Measurements from ENCODE around the gene EPS8.

Gene EPS8

GRCh38 chr12:15687583-15687982 lies 101.6 kb downstream of the EPS8 start:
- Histone ChIP-seq H3F3A (ENCODE audit: insufficient read depth, low read length) (no peaks in the 10 kb centered on the region), H3K9ac (ENCODE audit: low read length) (no peak overlapping the region), H2AFZ (ENCODE audit: low read length) (no peak overlapping the region), H3K4me3 (ENCODE audit: low read length) (no peak overlapping the region), H3K9me3 (replicated peaks; ENCODE audit: insufficient read depth, low read length) (no peaks in the 10 kb centered on the region), H3K4me2 (ENCODE audit: low read depth, low read length) (no peak overlapping the region), H3K36me3 (replicated peaks; ENCODE audit: insufficient read depth, low read length) (no peaks in the 10 kb centered on the region), H3K79me2 (ENCODE audit: low read length) (no peaks in the 10 kb centered on the region), H4K20me1 (ENCODE audit: insufficient read depth, low read length) (no peaks in the 10 kb centered on the region), H3K27me3 (replicated peaks; ENCODE audit: insufficient read depth, low read length) (no peaks in the 10 kb centered on the region), H3K27ac (ENCODE audit: low read length) (no peak overlapping the region), H3K9me2 (replicated peaks; ENCODE audit: insufficient read depth, low read length) (no peaks in the 10 kb centered on the region), H3K4me1 (ENCODE audit: low read length) (no peaks in the 10 kb centered on the region)
- no peak for DNase-seq
- TF ChIP-seq EZH2phosphoT487 (IDR thresholded peaks at IDR 0.05; ENCODE audit: low read length) (no peak), EZH2 (optimal IDR thresholded peaks at IDR 0.05; ENCODE audit: low read depth, low read length) (no peak), CTCF (IDR thresholded peaks at IDR 0.05; ENCODE audit: low read length) (no peak)

GRCh38 chr12:15684896-15685658 lies 104.1 kb downstream of the EPS8 start:
- no peaks in the 10 kb centered on the region for H3F3A ChIP-seq (ENCODE audit: insufficient read depth, low read length)
- H3K36me3 ChIP-seq (replicated peaks; ENCODE audit: insufficient read depth, low read length): no peaks in the 10 kb centered on the region
- H3K27ac ChIP-seq (ENCODE audit: low read length): no peak overlapping the region
- H3K4me1 ChIP-seq (ENCODE audit: low read length): no peaks in the 10 kb centered on the region
- H3K9ac ChIP-seq (ENCODE audit: low read length): no peak overlapping the region
- TF ChIP-seq EZH2 (optimal IDR thresholded peaks at IDR 0.05; ENCODE audit: low read depth, low read length): no peak
- TF ChIP-seq EZH2phosphoT487 (IDR thresholded peaks at IDR 0.05; ENCODE audit: low read length): no peak
- no peak for TF ChIP-seq CTCF (IDR thresholded peaks at IDR 0.05; ENCODE audit: low read length)
- no peaks in the 10 kb centered on the region for H3K9me2 ChIP-seq (replicated peaks; ENCODE audit: insufficient read depth, low read length)
- H4K20me1 ChIP-seq (ENCODE audit: insufficient read depth, low read length): no peaks in the 10 kb centered on the region
- no peak overlapping the region for H3K4me2 ChIP-seq (ENCODE audit: low read depth, low read length)
- H3K27me3 ChIP-seq (replicated peaks; ENCODE audit: insufficient read depth, low read length): no peaks in the 10 kb centered on the region
- H3K79me2 ChIP-seq (ENCODE audit: low read length): no peaks in the 10 kb centered on the region
- no peaks in the 10 kb centered on the region for H3K9me3 ChIP-seq (replicated peaks; ENCODE audit: insufficient read depth, low read length)
- H3K4me3 ChIP-seq (ENCODE audit: low read length): no peak overlapping the region
- no peak overlapping the region for H2AFZ ChIP-seq (ENCODE audit: low read length)
- DNase-seq: no peak

- Histone ChIP-seq H4K20me1 (ENCODE audit: insufficient read depth, low read length) (no peaks in the 10 kb centered on the region), H3K9me3 (replicated peaks; ENCODE audit: insufficient read depth, low read length) (no peaks in the 10 kb centered on the region), H3K9ac (ENCODE audit: low read length) (no peak overlapping the region), H3K9me2 (replicated peaks; ENCODE audit: insufficient read depth, low read length) (no peaks in the 10 kb centered on the region), H3K27me3 (replicated peaks; ENCODE audit: insufficient read depth, low read length) (no peaks in the 10 kb centered on the region), H3K4me1 (ENCODE audit: low read length) (no peaks in the 10 kb centered on the region), H3K4me2 (ENCODE audit: low read depth, low read length) (no peak overlapping the region), H3F3A (ENCODE audit: insufficient read depth, low read length) (no peaks in the 10 kb centered on the region), H3K4me3 (ENCODE audit: low read length) (no peak overlapping the region), H2AFZ (ENCODE audit: low read length) (no peak overlapping the region), H3K79me2 (ENCODE audit: low read length) (no peaks in the 10 kb centered on the region), H3K36me3 (replicated peaks; ENCODE audit: insufficient read depth, low read length) (no peaks in the 10 kb centered on the region), H3K27ac (ENCODE audit: low read length) (no peak overlapping the region)
- TF ChIP-seq EZH2 (optimal IDR thresholded peaks at IDR 0.05; ENCODE audit: low read depth, low read length) (no peak), EZH2phosphoT487 (IDR thresholded peaks at IDR 0.05; ENCODE audit: low read length) (no peak), CTCF (IDR thresholded peaks at IDR 0.05; ENCODE audit: low read length) (no peak)
- DNase-seq: no peak
Measured at GRCh38 chr12:15682826-15683225, 106.4 kb downstream of the EPS8 start.

Measured in MM.1S (cell line).